H9 (cell line): ENCODE data around the gene ALLC. TPM values are rescaled to one million over a fixed set of nuclear protein-coding genes. Genes with fewer than 3 reads are reported as not detected.
A peak's percentile ranks its signal among the peaks of the same experiment; 100 is the strongest.

Experiments
- DNase-seq: peaks from one replicate; pipeline ENCODE4 v3.0.0-alpha.2; 2017
- H2AFZ ChIP-seq: one replicate; pipeline ENCODE4 v1.6.1; 2013; ENCODE audit warnings: mild to moderate bottlenecking, low read length, control low read depth, moderate library complexity
- H2AK5ac ChIP-seq: 2 replicates; pipeline ENCODE4 v1.6.1; 2013; ENCODE audit warnings: low read length, control low read depth, mixed read lengths; ENCODE audit not compliant: insufficient read length
- H2BK120ac ChIP-seq: one replicate; pipeline ENCODE4 v1.6.1; 2013; ENCODE audit warnings: low read depth, mild to moderate bottlenecking, low read length, control low read depth, inconsistent platforms; ENCODE audit not compliant: poor library complexity, severe bottlenecking
- H2BK12ac ChIP-seq: 2 replicates; pipeline ENCODE4 v1.6.1; 2013; ENCODE audit warnings: low read length, control low read depth, mixed read lengths, low read depth; ENCODE audit not compliant: insufficient read length
- H2BK15ac ChIP-seq: 2 replicates; pipeline ENCODE4 v1.6.1; 2013; ENCODE audit warnings: low read depth, low read length, control low read depth
- H2BK20ac ChIP-seq: one replicate; pipeline ENCODE4 v1.6.1; 2013; ENCODE audit warnings: low read depth, mild to moderate bottlenecking, low read length, control low read depth, inconsistent platforms; ENCODE audit not compliant: poor library complexity, severe bottlenecking
- H2BK5ac ChIP-seq: 2 replicates; pipeline ENCODE4 v1.6.1; 2013; ENCODE audit warnings: low read length, control low read depth, mixed read lengths; ENCODE audit not compliant: insufficient read length
- H3K14ac ChIP-seq: 2 replicates; pipeline ENCODE4 v1.6.1; 2013; ENCODE audit warnings: low read length, control low read depth; ENCODE audit not compliant: insufficient read depth
- H3K18ac ChIP-seq: 2 replicates; pipeline ENCODE4 v1.6.1; 2013; ENCODE audit warnings: low read depth, mild to moderate bottlenecking, mixed read lengths, low read length, control low read depth; ENCODE audit not compliant: insufficient read length
- H3K23ac ChIP-seq: 2 replicates; pipeline ENCODE4 v1.6.1; 2013; ENCODE audit warnings: low read length, control low read depth, mixed read lengths, low read depth; ENCODE audit not compliant: insufficient read length
- H3K23me2 ChIP-seq: 2 replicates; pipeline ENCODE4 v1.6.1; 2013; ENCODE audit warnings: low read depth, mild to moderate bottlenecking, mixed read lengths, low read length, control low read depth; ENCODE audit not compliant: insufficient read length, poor library complexity, severe bottlenecking
- H3K27ac ChIP-seq: 2 replicates; pipeline ENCODE4 v1.5.1; 2013; ENCODE audit warnings: low read length, control low read depth, mixed read lengths, low read depth; ENCODE audit not compliant: insufficient read length
- H3K27me3 ChIP-seq: 2 replicates; pipeline ENCODE4 v1.6.1; 2013; ENCODE audit warnings: low read length, control low read depth, inconsistent platforms; ENCODE audit not compliant: insufficient read depth
- H3K4ac ChIP-seq: 2 replicates; pipeline ENCODE4 v1.6.1; 2013; ENCODE audit warnings: low read depth, mild to moderate bottlenecking, control low read depth, inconsistent platforms, low read length, moderate library complexity
- H3K4me1 ChIP-seq: 2 replicates; pipeline ENCODE4 v1.6.1; 2013; ENCODE audit warnings: low read length, control low read depth, inconsistent platforms; ENCODE audit not compliant: insufficient read depth
- H3K4me2 ChIP-seq: 2 replicates; pipeline ENCODE4 v1.6.1; 2013; ENCODE audit warnings: low read length, control low read depth, mixed read lengths; ENCODE audit not compliant: insufficient read length, insufficient read depth
- H3K56ac ChIP-seq: 2 replicates; pipeline ENCODE4 v1.6.1; 2013; ENCODE audit warnings: low read depth, mild to moderate bottlenecking, mixed read lengths, low read length, control low read depth; ENCODE audit not compliant: insufficient read length
- H3K79me1 ChIP-seq: 2 replicates; pipeline ENCODE4 v1.6.1; 2013; ENCODE audit warnings: low read depth, mild to moderate bottlenecking, moderate library complexity, low read length, control low read depth, inconsistent platforms; ENCODE audit not compliant: insufficient read depth, poor library complexity, severe bottlenecking
- H3K79me2 ChIP-seq: 2 replicates; pipeline ENCODE4 v1.6.1; 2013; ENCODE audit warnings: low read length, control low read depth, inconsistent platforms; ENCODE audit not compliant: insufficient read depth
- H3K9ac ChIP-seq: 2 replicates; pipeline ENCODE4 v1.6.1; 2013; ENCODE audit warnings: low read length, control low read depth, mixed read lengths; ENCODE audit not compliant: insufficient read length; ENCODE audit errors: extremely low read depth
- H3K9me3 ChIP-seq: one replicate; pipeline ENCODE4 v1.6.1; 2013; ENCODE audit warnings: low read depth, low read length, inconsistent platforms; ENCODE audit not compliant: control insufficient read depth
- H3T11ph ChIP-seq: one replicate; pipeline ENCODE4 v1.6.1; 2013; ENCODE audit warnings: mild to moderate bottlenecking, low read length, control low read depth, inconsistent platforms
- H4K20me1 ChIP-seq: one replicate; pipeline ENCODE4 v1.6.1; 2013; ENCODE audit not compliant: control insufficient read depth, insufficient read length, insufficient read depth
- H4K5ac ChIP-seq: 2 replicates; pipeline ENCODE4 v1.6.1; 2013; ENCODE audit warnings: low read depth, mild to moderate bottlenecking, mixed read lengths, low read length, control low read depth; ENCODE audit not compliant: insufficient read length
- H4K8ac ChIP-seq: replicated peaks from 2 replicates; pipeline ENCODE4 v1.6.1; 2013; ENCODE audit warnings: low read length, control low read depth, mixed read lengths, low read depth; ENCODE audit not compliant: insufficient read length
- H4K91ac ChIP-seq: 2 replicates; pipeline ENCODE4 v1.6.1; 2013; ENCODE audit warnings: low read depth, mild to moderate bottlenecking, moderate library complexity, mixed read lengths, low read length, control low read depth; ENCODE audit not compliant: insufficient read length
- H3K27ac Mint-ChIP-seq, 3 experiments: 2 replicates in 2 of 3; 3 replicates in 1 of 3; pipeline ENCODE4 v1.8.0; 2020 to 2021; ENCODE audit warnings: mixed read lengths in 3 of 3, mild to moderate bottlenecking in 1 of 3, moderate library complexity in 1 of 3
- H3K27me3 Mint-ChIP-seq: 2 replicates; pipeline ENCODE4 v1.8.0; 2021; ENCODE audit warnings: low read depth, mild to moderate bottlenecking, moderate library complexity, mixed read lengths
- H3K36me3 Mint-ChIP-seq, 3 experiments: 2 replicates in 2 of 3; 3 replicates in 1 of 3; pipeline ENCODE4 v1.8.0; 2020 to 2021; ENCODE audit warnings: low read depth in 3 of 3, mixed read lengths in 3 of 3; ENCODE audit not compliant: insufficient read depth in 1 of 3
- H3K4me1 Mint-ChIP-seq, 2 experiments: 2 replicates each; pipeline ENCODE4 v1.8.0; 2020; ENCODE audit warnings: mixed read lengths in 2 of 2
- H3K4me3 Mint-ChIP-seq, 2 experiments: 2 replicates in 1 of 2; 3 replicates in 1 of 2; pipeline ENCODE4 v1.8.0; 2020 to 2021; ENCODE audit warnings: mild to moderate bottlenecking in 2 of 2, mixed read lengths in 2 of 2, moderate library complexity in 1 of 2
- H3K9me3 Mint-ChIP-seq, 2 experiments: 2 replicates in 1 of 2; 3 replicates in 1 of 2; pipeline ENCODE4 v1.8.0; 2020; ENCODE audit warnings: mild to moderate bottlenecking in 2 of 2, mixed read lengths in 2 of 2, moderate library complexity in 1 of 2
- WGBS: extraction: QIAGEN DNeasy Blood & Tissue Kit; methylation state at CpG from one replicate; pipeline ENCODE4 v1.1.7; 2013; ENCODE audit warnings: missing lambda C conversion rate, low lambda C conversion rate, mixed read lengths; ENCODE audit not compliant: insufficient read length; ENCODE audit errors: extremely low coverage; 5-methylcytosine and 5-hydroxymethylcytosine counted together
- total RNA-seq: library from RNA; stranded (reverse); gene quantifications from 2 replicates; pipeline ENCODE4 v1.2.1, GENCODE V29; 2021
- TF ChIP-seq, protein P1 (sequence below): fragments of 200-600 bp; sonication (generic); conservative IDR thresholded peaks from 3 replicates; pipeline ENCODE4 v1.8.0; 2021; ENCODE audit warnings: antibody characterized with exemption, mild to moderate bottlenecking

Gene ALLC
- total RNA-seq, 1 experiment from 2014 or later: not detected

DNA sequence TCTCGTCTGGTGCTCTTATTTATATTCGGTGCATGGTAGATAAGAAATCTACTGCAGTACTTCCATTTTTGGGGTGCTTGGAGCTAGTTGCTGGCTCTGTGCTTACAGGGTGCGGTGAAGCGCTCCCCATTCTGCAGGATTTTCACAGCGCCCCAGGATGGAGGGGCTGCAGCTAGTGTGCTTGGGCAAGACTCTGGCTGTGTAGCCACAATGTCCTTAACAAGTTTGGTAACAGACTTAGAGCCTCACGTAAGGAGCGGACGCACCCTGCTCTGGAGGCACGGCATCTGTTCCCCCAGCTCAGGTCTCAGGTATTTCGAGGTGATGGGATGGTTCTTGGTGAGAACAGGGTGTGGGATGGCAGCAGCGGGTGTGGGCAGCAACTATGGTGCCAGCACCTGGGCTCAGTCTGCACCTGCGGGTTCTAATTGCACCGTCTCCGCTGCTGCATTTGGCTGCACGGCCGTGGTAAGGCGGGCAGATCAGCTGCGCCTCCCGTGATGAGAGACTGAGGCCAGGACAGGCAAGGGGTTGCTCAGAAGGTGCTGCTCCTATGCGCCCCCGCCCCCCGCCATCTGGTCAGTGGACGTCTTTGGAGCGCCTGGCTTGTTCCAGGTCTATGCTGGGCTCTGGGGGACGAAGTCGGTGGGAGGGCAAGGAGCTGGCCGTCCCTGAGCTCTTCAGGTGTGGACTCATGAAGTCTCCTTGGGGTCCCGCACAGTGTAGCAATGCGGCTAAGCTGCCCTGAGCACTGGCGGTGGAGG is 20.1 kb upstream of the ALLC start:
- no peaks in the 10 kb centered on the region for H3K27me3 ChIP-seq
- no peak overlapping the region for H3K9ac ChIP-seq
- no peaks in the 10 kb centered on the region for H3K4me1 ChIP-seq
- DNase-seq: peak; percentile 20
- no peak overlapping the region for H3K56ac ChIP-seq
- no peak overlapping the region for H3K4me2 ChIP-seq
- no peak overlapping the region for H2BK15ac ChIP-seq
- no peak overlapping the region for H4K5ac ChIP-seq
- no peak overlapping the region for H4K91ac ChIP-seq
- Mint-ChIP-seq H3K4me1 (peaks cover 7 to 12% of the 10 kb centered on the region in 2 experiments), H3K36me3 (no peaks in the 10 kb centered on the region), H3K4me3 (no peak overlapping the region), H3K9me3 (no peaks in the 10 kb centered on the region), H3K27ac (no peak overlapping the region; a peak in 1 of 7 replicates), H3K27me3 (peaks cover 22% of the 10 kb centered on the region)
- no peak overlapping the region; the same call in 1 of the 2 replicates for H3K14ac ChIP-seq
- H4K8ac ChIP-seq: no peak overlapping the region
- H2AFZ ChIP-seq: no peak overlapping the region
- no peak overlapping the region for H2BK12ac ChIP-seq
- no peak overlapping the region for H2BK120ac ChIP-seq
- no peaks in the 10 kb centered on the region for H4K20me1 ChIP-seq
- TF ChIP-seq, protein P1, sequence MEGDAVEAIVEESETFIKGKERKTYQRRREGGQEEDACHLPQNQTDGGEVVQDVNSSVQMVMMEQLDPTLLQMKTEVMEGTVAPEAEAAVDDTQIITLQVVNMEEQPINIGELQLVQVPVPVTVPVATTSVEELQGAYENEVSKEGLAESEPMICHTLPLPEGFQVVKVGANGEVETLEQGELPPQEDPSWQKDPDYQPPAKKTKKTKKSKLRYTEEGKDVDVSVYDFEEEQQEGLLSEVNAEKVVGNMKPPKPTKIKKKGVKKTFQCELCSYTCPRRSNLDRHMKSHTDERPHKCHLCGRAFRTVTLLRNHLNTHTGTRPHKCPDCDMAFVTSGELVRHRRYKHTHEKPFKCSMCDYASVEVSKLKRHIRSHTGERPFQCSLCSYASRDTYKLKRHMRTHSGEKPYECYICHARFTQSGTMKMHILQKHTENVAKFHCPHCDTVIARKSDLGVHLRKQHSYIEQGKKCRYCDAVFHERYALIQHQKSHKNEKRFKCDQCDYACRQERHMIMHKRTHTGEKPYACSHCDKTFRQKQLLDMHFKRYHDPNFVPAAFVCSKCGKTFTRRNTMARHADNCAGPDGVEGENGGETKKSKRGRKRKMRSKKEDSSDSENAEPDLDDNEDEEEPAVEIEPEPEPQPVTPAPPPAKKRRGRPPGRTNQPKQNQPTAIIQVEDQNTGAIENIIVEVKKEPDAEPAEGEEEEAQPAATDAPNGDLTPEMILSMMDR: no peak
- H3T11ph ChIP-seq: no peak overlapping the region
- H2BK20ac ChIP-seq: no peak overlapping the region
- WGBS: no CpG with 5 or more reads among the region's 30 CpGs
- H3K23me2 ChIP-seq: no peaks in the 10 kb centered on the region
- no peak overlapping the region for H3K4ac ChIP-seq
- no peak overlapping the region for H3K23ac ChIP-seq
- H2AK5ac ChIP-seq: no peak overlapping the region
- no peak overlapping the region for H3K18ac ChIP-seq
- H3K27ac ChIP-seq: no peak overlapping the region
- H3K79me1 ChIP-seq: no peaks in the 10 kb centered on the region
- H2BK5ac ChIP-seq: no peak overlapping the region
- no peaks in the 10 kb centered on the region for H3K9me3 ChIP-seq
- no peaks in the 10 kb centered on the region for H3K79me2 ChIP-seq
